H1 (cell line): Measurements from ENCODE around the gene KLHL3. TPM values are rescaled to one million over a fixed set of nuclear protein-coding genes. Genes with fewer than 3 reads are reported as not detected.

Source experiments
- ATF2 ChIP-seq: IDR thresholded peaks from 2 replicates; pipeline ENCODE4 v1.6.1; 2012; ENCODE audit warnings: low read length, inconsistent platforms
- CHD2 ChIP-seq: IDR thresholded peaks from 2 replicates; pipeline ENCODE4 v1.6.1; 2012; ENCODE audit warnings: low read length, improper control_type of control experiment
- CHD7 ChIP-seq: fragments of 300-600 bp; sonication (generic); IDR thresholded peaks from 2 replicates; pipeline ENCODE4 v1.7.1; 2012; ENCODE audit warnings: low read length, moderate library complexity, mild to moderate bottlenecking, inconsistent platforms; ENCODE audit not compliant: insufficient replicate concordance
- E2F6 ChIP-seq: IDR thresholded peaks from 2 replicates; pipeline ENCODE4 v1.6.1; 2012; ENCODE audit warnings: inconsistent platforms
- MAX ChIP-seq: IDR thresholded peaks from 2 replicates; pipeline ENCODE4 v1.6.1; 2012; ENCODE audit warnings: inconsistent platforms
- SP2 ChIP-seq: IDR thresholded peaks from 2 replicates; pipeline ENCODE4 v1.6.1; 2012; ENCODE audit warnings: mild to moderate bottlenecking, low read length, inconsistent platforms
- SRF ChIP-seq: IDR thresholded peaks from 2 replicates; pipeline ENCODE4 v1.6.1; 2011; ENCODE audit warnings: mild to moderate bottlenecking, low read depth, low read length, moderate library complexity
- SUZ12 ChIP-seq: fragments of 200-600 bp; sonication (generic); IDR thresholded peaks from 2 replicates; pipeline ENCODE4 v1.6.1; 2012; ENCODE audit warnings: mild to moderate bottlenecking, inconsistent platforms, low read length, moderate library complexity, mixed read lengths
- TEAD4 ChIP-seq: IDR thresholded peaks from 2 replicates; pipeline ENCODE4 v1.6.1; 2012; ENCODE audit warnings: low read depth, low read length, inconsistent platforms, mixed read lengths
- YY1 ChIP-seq: IDR thresholded peaks from 2 replicates; pipeline ENCODE4 v1.6.1; 2011; ENCODE audit warnings: low read depth, mild to moderate bottlenecking, low read length
- polyA plus RNA-seq, 7 experiments: library from polyadenylated mRNA; depleted of rRNA in 3 of 7; stranded (reverse) in 5 of 7; unstranded in 2 of 7; fragments of >200 nt in 5 of 7; fragments of 200-250 nt in 2 of 7; gene quantifications; 1 replicate in 5 of 7; 2 replicates in 1 of 7; 4 replicates in 1 of 7; pipeline versions ENCODE4 v1.2.1 to v1.2.3, GENCODE V29; 2011 to 2013; ENCODE audit warnings: missing spikeins in 2 of 7, mixed read lengths in 2 of 7
- total RNA-seq: library from RNA; stranded (reverse); fragmentation: NEBNext Ultra II Directional; extraction: Animal tissue kit (Norgen Biotek cat#: 25700); gene quantifications from 2 replicates; pipeline ENCODE4 v1.2.1, GENCODE V29; 2021

KLHL3 gene
- total and polyA plus RNA-seq, 2 of the 8 experiments (the other 6 are each of a cell fraction or from before 2014, with no cell fraction given): 7.4 to 13.7 TPM

GRCh38 chr5:137609127-137609526, 126.8 kb downstream of the KLHL3 start (continued):
- TF ChIP-seq CHD7 (no peak), CHD2 (no peak), ATF2 (no peak), MAX (no peak), TEAD4 (no peak), YY1 (no peak), SUZ12 (no peak), SRF (no peak), E2F6 (no peak), SP2 (no peak)
